22Rv1 (cell line): ENCODE results near the gene TTC21A.

Experiments
- ZFX ChIP-seq: fragments of 450-650 bp; IDR thresholded peaks from 2 replicates; pipeline ENCODE4 v1.6.1; 2017; ENCODE audit warnings: antibody characterized with exemption, borderline replicate concordance
- TF ChIP-seq, protein P1 (sequence below): fragments of 450-650 bp; IDR thresholded peaks from 2 replicates; pipeline ENCODE4 v1.5.1; 2017; ENCODE audit warnings: mild to moderate bottlenecking

DNA sequence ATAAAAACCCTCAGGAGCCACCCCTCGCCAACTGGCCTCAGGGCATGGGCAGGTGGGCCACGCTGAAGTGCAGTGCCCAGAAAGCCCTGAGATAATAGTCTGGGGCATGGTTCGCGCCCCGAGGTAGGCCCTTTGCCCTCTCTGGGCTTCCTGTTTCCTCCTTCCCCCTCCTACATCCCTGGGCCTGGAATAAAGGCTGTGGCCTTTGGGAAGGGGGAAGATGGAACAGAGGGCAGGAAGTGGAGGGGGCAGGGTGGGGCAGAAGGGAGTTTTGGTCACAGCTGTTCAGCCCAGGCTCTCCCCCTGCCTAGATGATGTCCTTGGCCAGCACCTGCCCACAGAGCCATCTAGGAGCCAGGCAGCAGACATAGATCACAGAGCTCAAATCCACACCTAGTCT lies 34.6 kb downstream of the TTC21A start:
- TF ChIP-seq, protein P1, sequence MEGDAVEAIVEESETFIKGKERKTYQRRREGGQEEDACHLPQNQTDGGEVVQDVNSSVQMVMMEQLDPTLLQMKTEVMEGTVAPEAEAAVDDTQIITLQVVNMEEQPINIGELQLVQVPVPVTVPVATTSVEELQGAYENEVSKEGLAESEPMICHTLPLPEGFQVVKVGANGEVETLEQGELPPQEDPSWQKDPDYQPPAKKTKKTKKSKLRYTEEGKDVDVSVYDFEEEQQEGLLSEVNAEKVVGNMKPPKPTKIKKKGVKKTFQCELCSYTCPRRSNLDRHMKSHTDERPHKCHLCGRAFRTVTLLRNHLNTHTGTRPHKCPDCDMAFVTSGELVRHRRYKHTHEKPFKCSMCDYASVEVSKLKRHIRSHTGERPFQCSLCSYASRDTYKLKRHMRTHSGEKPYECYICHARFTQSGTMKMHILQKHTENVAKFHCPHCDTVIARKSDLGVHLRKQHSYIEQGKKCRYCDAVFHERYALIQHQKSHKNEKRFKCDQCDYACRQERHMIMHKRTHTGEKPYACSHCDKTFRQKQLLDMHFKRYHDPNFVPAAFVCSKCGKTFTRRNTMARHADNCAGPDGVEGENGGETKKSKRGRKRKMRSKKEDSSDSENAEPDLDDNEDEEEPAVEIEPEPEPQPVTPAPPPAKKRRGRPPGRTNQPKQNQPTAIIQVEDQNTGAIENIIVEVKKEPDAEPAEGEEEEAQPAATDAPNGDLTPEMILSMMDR = no peak
- TF ChIP-seq ZFX = no peak
